Esophagus muscularis mucosa (tissue), 4 donors: ENCODE results near the gene SPSB3. TPM values are rescaled to one million over a fixed set of nuclear protein-coding genes. Genes with fewer than 3 reads are reported as not detected.

Source experiments
- DNase-seq: peaks from one replicate; pipeline ENCODE4 v3.0.0-alpha.2; 2017; ENCODE audit errors: extremely low spot score
- H3K27ac ChIP-seq, 4 donors: fragments of 200-600 bp; sonication (generic); replicated peaks in 1 of 4; 1 replicate in 3 of 4; 2 replicates in 1 of 4; pipeline ENCODE4 v1.5.1; 2016 to 2019; ENCODE audit warnings: mild to moderate bottlenecking in 1 of 4
- H3K27me3 ChIP-seq, 4 donors: fragments of 200-600 bp; sonication (generic); one replicate each; pipeline versions ENCODE4 v1.5.1 to v1.6.0; 2016 to 2019
- H3K36me3 ChIP-seq, 4 donors: fragments of 200-600 bp; sonication (generic); one replicate each; pipeline ENCODE4 v1.5.1; 2016 to 2019
- H3K4me1 ChIP-seq, 4 donors: fragments of 200-600 bp; sonication (generic); one replicate each; pipeline ENCODE4 v1.5.1; 2016 to 2019
- H3K4me3 ChIP-seq, 4 donors: fragments of 200-600 bp; sonication (generic); 1 replicate in 2 of 4; 2 replicates in 2 of 4; pipeline ENCODE4 v1.5.1; 2016 to 2019; ENCODE audit warnings: mild to moderate bottlenecking in 4 of 4, moderate library complexity in 1 of 4
- H3K9me3 ChIP-seq, 4 donors: fragments of 200-600 bp; sonication (generic); 1 replicate in 3 of 4; 2 replicates in 1 of 4; pipeline ENCODE4 v1.5.1; 2016 to 2019
- CTCF ChIP-seq, 3 experiments: fragments of 200-600 bp in 2 of 3; fragments of 450-650 bp in 1 of 3; sonication (generic) in 2 of 3; IDR thresholded peaks; one replicate each; pipeline ENCODE4 v1.5.1; 2017 to 2019; ENCODE audit warnings: antibody characterized with exemption in 3 of 3, mild to moderate bottlenecking in 2 of 3, moderate library complexity in 1 of 3
- EP300 ChIP-seq: sonication (generic); formaldehyde crosslinking; IDR thresholded peaks from one replicate; pipeline ENCODE4 v1.6.1; 2017; ENCODE audit warnings: antibody characterized with exemption
- POLR2A ChIP-seq: fragments of 450-650 bp; IDR thresholded peaks from one replicate; pipeline ENCODE4 v1.6.1; 2017; ENCODE audit warnings: antibody characterized with exemption, moderate library complexity, mild to moderate bottlenecking, low read depth
- POLR2AphosphoS5 ChIP-seq, 2 donors: sonication (generic); formaldehyde crosslinking; IDR thresholded peaks; one replicate each; pipeline ENCODE4 v1.6.1; 2017; ENCODE audit warnings: antibody characterized with exemption in 2 of 2
- WGBS: methylation state at CpG from one replicate; pipeline ENCODE4 v1.1.5; 2018; 5-methylcytosine and 5-hydroxymethylcytosine counted together
- intact Hi-C: fragments of 100-400 bp; cut with DNase I; formaldehyde crosslinking; loops from one replicate; pipeline ENCODE4 v1.15.1; 2023
- total RNA-seq, 4 donors: library from RNA; depleted of rRNA; stranded (reverse); fragments of >200 nt; gene quantifications; one replicate each; pipeline versions ENCODE4 v1.1.0 to v1.2.1, GENCODE V29; 2016

Gene SPSB3
- total RNA-seq, 4 donors from 2014 or later = 69.1 to 101 (median 78.6) TPM

- intact Hi-C loops = no loop called here
- Histone ChIP-seq H3K27ac (no peak overlapping the region), H3K4me3 (no peak overlapping the region), H3K27me3 (no peaks in the 10 kb centered on the region), H3K36me3 (peaks cover 0 to 32% (median 28%) of the 10 kb centered on the region in 4 donors), H3K4me1 (no peaks in the 10 kb centered on the region), H3K9me3 (no peaks in the 10 kb centered on the region)
- WGBS = 80% methylated on average over 7 of the region's 18 CpGs
- no peak for TF ChIP-seq EP300
- TF ChIP-seq POLR2AphosphoS5 (IDR thresholded peaks at IDR 0.05) = no peak
- no peak for TF ChIP-seq CTCF (IDR thresholded peaks at IDR 0.05)
- TF ChIP-seq POLR2A = no peak
- no peak for DNase-seq
Observed at GRCh38 chr16:1794221-1794871, 12.0 kb upstream of the SPSB3 start.

GRCh38 chr16:1793578-1794220, 11.3 kb upstream of the SPSB3 start, which contains the start of gene IGFALS:
Gene IGFALS (minus strand): TSS chr16:1793705. CDS start chr16:1793652, 53 bp downstream.
- H3K27me3 ChIP-seq = no peaks in the 10 kb centered on the region
- no peaks in the 10 kb centered on the region for H3K4me1 ChIP-seq
- H3K27ac ChIP-seq = no peak within 1 kb of the TSS
- no peak for DNase-seq
- no peaks in the 10 kb centered on the region for H3K9me3 ChIP-seq
- no peak within 1 kb of the TSS for H3K4me3 ChIP-seq
- TF ChIP-seq EP300 (no peak), POLR2A (no peak), POLR2AphosphoS5 (IDR thresholded peaks at IDR 0.05) (no peak), CTCF (IDR thresholded peaks at IDR 0.05) (no peak)
- 81% methylated on average over 12 of the region's 28 CpGs for WGBS
- peaks cover 3 to 38% (median 35%) of the 10 kb centered on the region in 4 donors for H3K36me3 ChIP-seq
- intact Hi-C loops = no loop called here

GRCh38 chr16:1792836-1793577, 10.6 kb upstream of the SPSB3 start:
- 83% methylated on average over 2 of the region's 33 CpGs for WGBS
- no peaks in the 10 kb centered on the region for H3K9me3 ChIP-seq
- peaks cover 0 to 4% (median 0%) of the 10 kb centered on the region in 4 donors for H3K4me1 ChIP-seq
- TF ChIP-seq EP300 (no peak), POLR2AphosphoS5 (IDR thresholded peaks at IDR 0.05) (no peak), CTCF (IDR thresholded peaks at IDR 0.05) (no peak), POLR2A (no peak)
- H3K36me3 ChIP-seq = peaks cover 10 to 45% (median 42%) of the 10 kb centered on the region in 4 donors
- no peak overlapping the region for H3K27ac ChIP-seq
- intact Hi-C loops = no loop called here
- DNase-seq = no peak
- H3K4me3 ChIP-seq = no peak overlapping the region
- H3K27me3 ChIP-seq = no peaks in the 10 kb centered on the region

- Histone ChIP-seq H3K36me3 (peaks cover 15 to 54% (median 50%) of the 10 kb centered on the region in 4 donors), H3K9me3 (no peaks in the 10 kb centered on the region), H3K27me3 (no peaks in the 10 kb centered on the region), H3K4me1 (peaks cover 0 to 4% (median under 1%) of the 10 kb centered on the region in 4 donors), H3K4me3 (no peak overlapping the region), H3K27ac (no peak overlapping the region)
- 69% methylated on average over 18 of the region's 59 CpGs for WGBS
- intact Hi-C loops = no loop called here
- DNase-seq = no peak
- TF ChIP-seq POLR2AphosphoS5 (IDR thresholded peaks at IDR 0.05) = no peak
- no peak for TF ChIP-seq EP300
- no peak for TF ChIP-seq CTCF (IDR thresholded peaks at IDR 0.05)
- TF ChIP-seq POLR2A = no peak
Observed at GRCh38 chr16:1791943-1792812, 9.8 kb upstream of the SPSB3 start.
